SU-DHL-6 (cell line): ENCODE data around the gene PTPRCAP.
A peak's percentile ranks its signal among the peaks of the same experiment; 100 is the strongest.

Experiments used
- H2AFZ ChIP-seq: fragments of 200-600 bp; sonication (generic); 2 replicates; pipeline ENCODE4 v1.6.1; 2014; ENCODE audit warnings: low read depth, mild to moderate bottlenecking, moderate library complexity, mixed read lengths, antibody characterized with exemption, low read length; ENCODE audit not compliant: severe bottlenecking
- H3F3A ChIP-seq: fragments of 200-600 bp; shearing (Covaris generic); 2 replicates; pipeline ENCODE4 v1.6.0; 2016; ENCODE audit warnings: antibody characterized with exemption, mild to moderate bottlenecking; ENCODE audit not compliant: insufficient read depth
- H3K27ac ChIP-seq: fragments of 200-600 bp; sonication (generic); 2 replicates; pipeline ENCODE4 v1.5.1; 2016; ENCODE audit warnings: low read depth, mild to moderate bottlenecking, low read length, moderate library complexity, mixed read lengths
- H3K27me3 ChIP-seq: fragments of 200-600 bp; sonication (generic), shearing (Covaris generic); 2 replicates; pipeline ENCODE4 v1.6.0; 2014; ENCODE audit warnings: mild to moderate bottlenecking, low read length
- H3K36me3 ChIP-seq: fragments of 200-600 bp; sonication (generic); 2 replicates; pipeline ENCODE4 v1.6.1; 2014; ENCODE audit warnings: mild to moderate bottlenecking, low read length, mixed read lengths
- H3K4me2 ChIP-seq: fragments of 300-600, 200-600 bp; shearing (Covaris generic), sonication (generic); 2 replicates; pipeline ENCODE4 v1.6.0; 2014; ENCODE audit warnings: low read length, low read depth, mild to moderate bottlenecking; ENCODE audit not compliant: poor library complexity, severe bottlenecking
- H3K4me3 ChIP-seq: fragments of 200-600 bp; sonication (generic); 2 replicates; pipeline ENCODE4 v1.5.1; 2014; ENCODE audit warnings: antibody characterized with exemption, low read length, mild to moderate bottlenecking, mixed read lengths; ENCODE audit not compliant: insufficient read depth, poor library complexity, severe bottlenecking
- H3K79me2 ChIP-seq: fragments of 200-600 bp; sonication (generic); 2 replicates; pipeline ENCODE4 v1.6.1; 2014; ENCODE audit warnings: mild to moderate bottlenecking, low read length, moderate library complexity; ENCODE audit not compliant: insufficient read depth
- H3K9ac ChIP-seq: fragments of 200-600 bp; sonication (generic); 2 replicates; pipeline ENCODE4 v1.7.0; 2014; ENCODE audit warnings: mild to moderate bottlenecking, low read length
- H3K9me2 ChIP-seq: fragments of 200-600 bp; sonication (generic); replicated peaks from 2 replicates; pipeline ENCODE4 v1.6.1; 2014; ENCODE audit warnings: low read length; ENCODE audit not compliant: insufficient read depth
- H3K9me3 ChIP-seq: fragments of 200-600 bp; sonication (generic); 2 replicates; pipeline ENCODE4 v1.6.1; 2014; ENCODE audit warnings: low read length, mixed read lengths; ENCODE audit not compliant: insufficient read depth
- H4K20me1 ChIP-seq: fragments of 200-600 bp; sonication (generic); 2 replicates; pipeline ENCODE4 v1.6.1; 2014; ENCODE audit warnings: low read depth, mild to moderate bottlenecking, antibody characterized with exemption, low read length, moderate library complexity, mixed read lengths
- EZH2phosphoT487 ChIP-seq: fragments of 200-600 bp; sonication (generic), shearing (Covaris generic); conservative IDR thresholded peaks from 2 replicates; pipeline ENCODE4 v1.6.1; 2018; ENCODE audit warnings: mild to moderate bottlenecking, antibody characterized with exemption, low read length, moderate library complexity, mixed read lengths
- TF ChIP-seq, protein P1 (sequence below): fragments of 200-600 bp; sonication (generic); IDR thresholded peaks from one replicate; pipeline ENCODE4 v1.5.1; 2017; ENCODE audit warnings: antibody characterized with exemption, mild to moderate bottlenecking, low read length, moderate library complexity; ENCODE audit not compliant: insufficient read depth, poor library complexity, severe bottlenecking

Gene PTPRCAP

DNA sequence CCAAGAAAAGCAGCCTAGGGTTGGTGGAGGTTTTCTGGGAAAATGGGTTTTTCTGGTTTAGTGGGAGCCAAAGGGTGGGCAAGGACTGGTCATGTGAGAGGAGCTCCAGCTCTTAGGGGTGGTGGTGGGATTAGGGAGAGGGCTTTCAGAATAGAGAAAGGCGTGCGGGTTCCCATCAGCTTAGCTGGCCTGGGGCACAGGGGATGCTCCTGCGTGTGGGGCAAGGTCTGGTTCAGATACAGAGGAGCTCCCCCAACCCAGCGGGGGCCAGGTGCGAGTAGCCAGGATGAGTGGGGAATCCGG is 30.9 kb upstream of the PTPRCAP start:
- Histone ChIP-seq H3K9me2 (no peaks in the 10 kb centered on the region), H3K9ac (peak overlapping the region; percentile 96), H2AFZ (no peak overlapping the region), H3K4me3 (peak overlapping the region; percentile 86), H3K9me3 (no peaks in the 10 kb centered on the region), H3K27me3 (no peaks in the 10 kb centered on the region), H3K27ac (peak overlapping the region; percentile 94), H3K79me2 (peaks cover 20% of the 10 kb centered on the region), H3K36me3 (no peaks in the 10 kb centered on the region), H3K4me2 (peak overlapping the region; percentile 89), H3F3A (peaks cover 34% of the 10 kb centered on the region), H4K20me1 (no peaks in the 10 kb centered on the region)
- no peak for TF ChIP-seq EZH2phosphoT487
- TF ChIP-seq, protein P1, sequence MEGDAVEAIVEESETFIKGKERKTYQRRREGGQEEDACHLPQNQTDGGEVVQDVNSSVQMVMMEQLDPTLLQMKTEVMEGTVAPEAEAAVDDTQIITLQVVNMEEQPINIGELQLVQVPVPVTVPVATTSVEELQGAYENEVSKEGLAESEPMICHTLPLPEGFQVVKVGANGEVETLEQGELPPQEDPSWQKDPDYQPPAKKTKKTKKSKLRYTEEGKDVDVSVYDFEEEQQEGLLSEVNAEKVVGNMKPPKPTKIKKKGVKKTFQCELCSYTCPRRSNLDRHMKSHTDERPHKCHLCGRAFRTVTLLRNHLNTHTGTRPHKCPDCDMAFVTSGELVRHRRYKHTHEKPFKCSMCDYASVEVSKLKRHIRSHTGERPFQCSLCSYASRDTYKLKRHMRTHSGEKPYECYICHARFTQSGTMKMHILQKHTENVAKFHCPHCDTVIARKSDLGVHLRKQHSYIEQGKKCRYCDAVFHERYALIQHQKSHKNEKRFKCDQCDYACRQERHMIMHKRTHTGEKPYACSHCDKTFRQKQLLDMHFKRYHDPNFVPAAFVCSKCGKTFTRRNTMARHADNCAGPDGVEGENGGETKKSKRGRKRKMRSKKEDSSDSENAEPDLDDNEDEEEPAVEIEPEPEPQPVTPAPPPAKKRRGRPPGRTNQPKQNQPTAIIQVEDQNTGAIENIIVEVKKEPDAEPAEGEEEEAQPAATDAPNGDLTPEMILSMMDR: no peak

- Histone ChIP-seq H3F3A (peaks cover 37% of the 10 kb centered on the region), H3K4me3 (peak overlapping the region; percentile 86), H3K9me2 (no peaks in the 10 kb centered on the region), H3K79me2 (peaks cover 20% of the 10 kb centered on the region), H3K27ac (peak overlapping the region; percentile 94), H4K20me1 (no peaks in the 10 kb centered on the region), H3K9ac (peak overlapping the region; percentile 96), H3K4me2 (peak overlapping the region; percentile 89), H3K27me3 (no peaks in the 10 kb centered on the region), H3K36me3 (no peaks in the 10 kb centered on the region), H3K9me3 (no peaks in the 10 kb centered on the region), H2AFZ (no peak overlapping the region)
- TF ChIP-seq, protein P1: no peak
- no peak for TF ChIP-seq EZH2phosphoT487
These were observed 30.6 kb upstream of the PTPRCAP start for GRCh38 chr11:67468056-67468455.

DNA sequence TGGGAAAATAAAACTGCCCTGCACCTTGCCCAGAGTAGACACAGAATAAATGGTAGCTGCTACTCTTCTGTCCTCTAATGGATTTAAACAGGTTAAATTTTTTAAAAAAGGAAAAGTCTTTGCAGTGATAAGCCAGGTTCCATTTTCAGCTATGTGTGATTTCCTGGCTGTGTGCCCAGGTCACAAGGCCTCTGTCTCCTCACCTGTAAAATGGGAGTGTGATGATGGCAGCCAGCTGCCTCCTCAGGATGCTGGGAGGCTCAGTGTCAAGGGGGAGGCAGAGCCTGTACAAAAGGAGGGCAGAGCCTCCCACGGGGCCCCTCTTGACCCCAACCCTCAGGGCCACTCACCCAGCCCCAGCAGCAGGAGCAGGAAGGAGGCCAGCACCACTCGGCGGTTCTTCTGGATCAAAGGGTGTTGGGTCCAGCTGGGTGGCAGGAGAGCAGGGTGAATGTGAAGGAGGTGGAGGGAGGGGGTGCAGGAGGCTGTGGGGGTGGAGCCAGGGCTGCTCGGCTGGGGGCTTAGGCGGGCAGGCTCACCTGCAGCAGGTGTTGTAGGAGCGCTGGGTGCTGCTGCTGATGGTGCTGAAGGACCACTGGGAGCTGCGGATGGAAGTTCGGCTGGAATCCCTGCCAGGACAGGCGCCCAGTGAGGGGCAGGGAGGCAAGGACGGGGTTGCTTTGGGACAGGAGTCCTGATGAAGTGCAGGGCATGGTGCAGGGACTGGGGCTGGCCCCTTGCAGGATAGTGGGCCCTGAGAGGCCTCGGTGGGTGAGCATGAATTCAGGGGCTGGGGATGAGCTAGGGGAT is 29.7 kb upstream of the PTPRCAP start:
- Histone ChIP-seq H3K9me3 (no peaks in the 10 kb centered on the region), H3F3A (peaks cover 37% of the 10 kb centered on the region), H3K9me2 (no peaks in the 10 kb centered on the region), H3K27me3 (no peaks in the 10 kb centered on the region), H3K27ac (peak overlapping the region; percentile 94), H3K36me3 (no peaks in the 10 kb centered on the region), H3K79me2 (peaks cover 20% of the 10 kb centered on the region), H3K4me2 (peak overlapping the region; percentile 89), H3K9ac (peak overlapping the region; percentile 96), H2AFZ (no peak overlapping the region), H4K20me1 (no peaks in the 10 kb centered on the region), H3K4me3 (peak overlapping the region; percentile 86)
- TF ChIP-seq, protein P1: no peak
- no peak for TF ChIP-seq EZH2phosphoT487
